Measurements from ENCODE around the gene CCNE1.
A peak's percentile ranks its signal among the peaks of the same experiment; 100 is the strongest.
"Not testable (repeated sequence)": the region's sequence is repeated elsewhere in the genome, so short reads cannot be mapped to it uniquely, and the experiment has no call there.

Gene CCNE1

GRCh38 chr19:29787281-29787680, 24.5 kb upstream of the CCNE1 start:
- no peak for DNase-seq (ENCODE audit: low read depth)

DNA sequence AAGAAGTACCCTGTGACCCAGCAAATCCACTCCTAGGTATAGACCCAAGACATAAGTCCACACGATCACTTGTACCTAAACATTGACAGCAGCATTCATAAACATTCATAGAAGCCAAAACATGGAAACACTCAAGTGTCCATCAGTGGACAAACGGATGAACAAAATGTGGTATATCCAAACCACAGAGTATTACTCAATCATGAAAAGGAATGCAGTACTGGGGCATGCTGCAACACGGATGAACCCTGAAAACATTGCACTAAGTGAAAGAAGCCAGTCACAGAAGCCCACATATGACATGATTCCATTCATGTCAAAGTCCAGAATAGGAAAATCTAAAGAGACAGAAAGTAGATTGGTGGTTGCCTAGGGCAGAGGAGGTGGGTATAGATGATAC, 22.8 kb upstream of the CCNE1 start:
- DNase-seq (ENCODE audit: low read depth) = no peak

DNA sequence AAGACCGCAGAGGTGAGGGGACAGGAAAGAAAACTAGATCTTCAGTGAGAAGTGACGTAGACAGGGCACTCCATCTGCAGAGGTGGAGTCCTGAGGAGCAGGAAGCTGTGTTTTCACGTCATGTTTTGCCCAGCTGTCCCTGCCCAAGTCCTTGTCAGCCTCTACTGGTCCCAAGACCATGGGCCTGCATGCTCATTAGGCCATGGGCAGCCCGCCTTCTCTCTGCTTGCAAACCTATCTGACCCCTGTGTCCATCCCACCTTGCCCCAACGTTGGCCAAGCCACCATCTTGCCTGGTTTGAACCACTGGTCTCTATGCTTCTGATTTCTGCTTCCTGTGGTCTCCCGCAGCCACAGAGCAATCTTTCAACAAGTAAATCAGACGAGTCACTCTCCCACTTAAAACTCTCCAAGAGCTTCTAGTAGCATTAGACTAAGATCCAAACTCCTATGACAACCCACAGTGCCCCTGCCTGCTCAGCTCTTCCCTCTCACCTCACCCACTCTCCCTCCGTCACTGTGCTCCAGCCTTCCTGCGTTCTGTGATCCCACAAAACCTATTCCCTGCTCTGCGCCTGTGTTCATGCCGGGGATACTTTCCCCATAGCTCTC, 18.6 kb upstream of the CCNE1 start:
- DNase-seq (ENCODE audit: low read depth) = no peak

DNA sequence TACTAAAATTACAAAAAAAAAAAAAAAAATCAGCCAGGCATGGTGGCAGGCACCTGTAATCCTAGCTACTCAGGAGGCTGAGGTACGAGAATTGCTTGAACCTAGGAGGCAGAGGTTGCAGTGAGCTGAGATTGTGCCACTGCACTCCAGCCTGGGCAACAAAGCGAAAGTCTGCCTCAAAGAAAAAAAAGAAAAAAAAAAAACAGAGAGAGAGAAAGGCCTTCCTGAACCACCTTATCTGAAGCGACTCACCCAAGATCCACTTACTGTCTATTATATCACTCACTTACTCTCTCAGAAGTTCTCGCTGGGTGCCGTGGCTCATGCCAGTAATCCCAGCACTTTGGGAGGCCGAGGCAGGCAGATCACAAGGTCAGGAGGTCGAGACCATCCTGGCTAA, 17.3 kb upstream of the CCNE1 start:
- DNase-seq (ENCODE audit: low read depth) = not testable (repeated sequence)

- no peak for DNase-seq (ENCODE audit: low read depth)
These were observed 16.2 kb upstream of the CCNE1 start for GRCh38 chr19:29795461-29796172.

- DNase-seq (ENCODE audit: low read depth) = no peak
These were observed 15.6 kb upstream of the CCNE1 start for GRCh38 chr19:29796173-29796573.

DNA sequence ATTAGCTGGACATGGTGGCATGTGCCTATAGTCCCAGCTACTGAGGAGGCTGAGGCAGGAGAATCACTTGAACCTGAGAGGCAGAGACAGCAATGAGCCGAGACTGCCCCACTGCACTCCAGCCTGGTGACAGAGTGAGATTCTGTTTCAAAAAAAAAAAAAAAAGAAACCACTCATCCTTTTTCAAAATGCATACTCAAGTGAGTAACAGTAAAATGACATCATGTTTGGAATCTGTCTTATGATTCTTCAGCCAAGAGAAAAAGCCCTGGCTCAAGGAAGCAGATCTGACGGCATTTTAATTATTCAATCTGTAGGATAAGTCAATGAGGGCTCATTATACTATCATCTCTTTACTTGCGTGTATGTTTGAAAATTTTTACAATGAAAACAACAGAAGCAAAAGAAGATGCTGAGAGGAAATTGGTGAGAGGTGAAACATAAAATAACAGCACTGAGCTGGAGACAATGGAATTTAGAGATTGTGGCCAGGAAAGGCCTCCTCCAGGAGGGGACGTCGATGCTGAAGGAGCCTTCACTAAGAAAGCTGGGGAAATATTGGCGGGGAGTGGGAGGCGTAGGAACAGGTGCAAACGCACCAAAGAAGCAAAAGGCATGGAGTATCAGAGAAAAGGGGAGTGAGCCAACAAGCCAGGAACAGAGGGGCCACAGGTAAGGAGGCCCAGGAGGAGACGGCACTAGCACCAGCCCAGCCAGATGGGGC, 12.9 kb upstream of the CCNE1 start:
- DNase-seq (ENCODE audit: low read depth) = no peak

DNA sequence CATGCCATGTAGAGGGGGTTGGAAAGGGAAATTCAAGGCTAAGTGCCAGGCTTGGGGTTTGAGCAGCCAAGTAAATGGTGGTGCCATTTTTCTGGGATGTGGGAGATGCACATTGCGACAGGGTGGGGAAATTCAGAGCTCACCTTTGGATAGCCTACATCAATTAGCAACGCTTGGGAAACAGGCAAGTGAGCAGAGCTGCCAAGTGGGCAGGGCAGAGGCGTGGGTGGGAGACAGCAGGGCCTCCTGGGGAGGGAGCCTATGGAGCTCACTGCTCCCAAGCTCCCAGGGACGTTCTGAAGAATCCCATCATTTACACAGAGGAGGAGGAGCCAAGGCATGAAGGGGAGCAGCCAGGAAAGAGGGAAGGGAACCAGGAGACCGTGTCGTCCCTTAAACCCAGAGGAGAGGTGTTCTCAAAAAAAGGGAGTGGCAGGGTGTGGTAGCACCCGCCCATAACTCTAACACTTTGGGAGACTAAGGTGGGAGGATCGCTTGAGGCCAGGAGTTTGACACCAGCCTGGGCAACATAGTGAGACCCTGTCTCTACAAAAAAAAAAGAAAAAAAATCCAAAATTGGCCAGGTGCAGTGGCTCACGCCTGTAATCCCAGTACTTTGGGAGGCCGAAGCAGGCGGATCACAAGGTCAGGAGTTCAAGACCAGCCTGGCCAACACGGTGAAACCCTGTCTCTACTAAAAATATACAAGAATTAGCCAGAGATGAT, 11.5 kb upstream of the CCNE1 start:
- DNase-seq (ENCODE audit: low read depth) = no peak

- DNase-seq (ENCODE audit: low read depth) = not testable (repeated sequence)
These were observed 7.8 kb upstream of the CCNE1 start for GRCh38 chr19:29803951-29804350.

- DNase-seq (ENCODE audit: low read depth) = no peak
These were observed 7.3 kb upstream of the CCNE1 start for GRCh38 chr19:29804493-29804892.

DNA sequence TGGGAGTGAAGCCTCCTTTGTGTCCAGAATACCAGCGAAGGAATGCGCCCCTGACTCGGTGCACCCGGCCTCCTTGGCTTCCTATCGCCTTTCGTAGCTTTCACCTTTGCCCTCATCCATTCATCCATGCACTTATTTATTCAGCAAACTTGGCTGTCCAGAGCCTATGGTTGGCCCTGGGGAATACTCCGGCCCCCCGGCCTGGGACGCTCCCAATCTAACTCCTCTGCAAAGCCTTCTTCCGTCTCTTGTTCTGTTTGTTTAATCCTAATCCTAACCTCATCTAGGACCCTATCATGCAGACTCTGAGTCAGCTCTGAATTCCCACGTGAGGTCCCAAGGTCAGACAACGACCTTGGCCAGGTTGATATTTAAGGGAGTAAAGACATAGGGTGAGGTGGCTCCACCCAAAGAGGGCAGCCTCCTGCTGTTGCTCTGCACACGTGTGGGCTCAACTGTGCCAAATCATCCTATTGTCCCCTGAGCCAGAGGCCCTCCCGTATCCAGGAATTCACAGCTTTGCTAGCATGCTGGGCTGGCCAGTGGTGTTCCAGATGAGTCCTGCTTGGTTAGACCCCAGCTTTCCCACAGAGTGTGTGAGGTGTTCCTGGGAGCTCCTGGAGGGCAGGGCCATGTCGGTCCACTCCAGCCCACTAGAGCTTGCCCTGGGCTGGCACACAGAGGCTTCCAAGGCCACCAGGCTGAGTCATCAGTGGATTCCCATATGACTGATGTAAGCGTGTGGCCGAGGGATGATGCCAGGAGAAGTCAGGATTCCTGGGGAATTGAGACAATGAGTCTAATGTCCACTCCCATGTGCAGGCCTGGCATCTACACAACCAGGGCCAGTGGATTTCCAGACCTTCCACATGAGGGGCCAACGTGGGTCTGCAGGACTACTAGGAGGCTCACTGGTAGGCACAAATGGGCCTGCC, 6.5 kb upstream of the CCNE1 start:
- DNase-seq (ENCODE audit: low read depth) = no peak

- DNase-seq (ENCODE audit: low read depth) = peak; percentile 8
These were observed 5.5 kb upstream of the CCNE1 start for GRCh38 chr19:29806098-29806866.

GRCh38 chr19:29807178-29807577, 4.6 kb upstream of the CCNE1 start:
- no peak for DNase-seq (ENCODE audit: low read depth)

GRCh38 chr19:29807870-29808405, 3.9 kb upstream of the CCNE1 start:
- DNase-seq (ENCODE audit: low read depth) = no peak

GRCh38 chr19:29809795-29810503, 1.8 kb upstream of the CCNE1 start:
- DNase-seq (ENCODE audit: low read depth) = no peak

GRCh38 chr19:29810504-29810871, 1.3 kb upstream of the CCNE1 start:
- no peak for DNase-seq (ENCODE audit: low read depth)

GRCh38 chr19:29812080-29812880, 489 bp downstream of the CCNE1 start:
- DNase-seq (ENCODE audit: low read depth) = no peak

DNA sequence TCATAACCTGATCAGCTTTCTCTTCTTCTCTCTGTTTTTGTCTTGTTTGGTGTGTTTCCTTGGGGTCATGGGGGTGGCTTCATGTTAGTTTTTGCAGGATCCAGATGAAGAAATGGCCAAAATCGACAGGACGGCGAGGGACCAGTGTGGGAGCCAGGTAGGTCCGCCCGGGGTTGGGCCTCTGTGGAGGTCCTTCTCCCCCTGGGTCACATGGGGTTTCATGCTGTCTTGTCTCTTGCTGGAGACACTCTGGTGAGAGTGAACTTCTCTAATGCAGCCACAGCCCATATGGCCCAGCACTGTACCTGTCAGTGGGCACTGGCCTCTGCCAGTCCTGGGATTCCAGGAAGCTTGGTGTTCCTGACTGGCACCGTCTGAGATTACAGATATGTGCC, 1.1 kb downstream of the CCNE1 start:
- DNase-seq (ENCODE audit: low read depth) = no peak

- DNase-seq (ENCODE audit: low read depth) = no peak
These were observed 1.9 kb downstream of the CCNE1 start for GRCh38 chr19:29813642-29814041.
